Measurements from ENCODE around the gene HERC4.

DNA sequence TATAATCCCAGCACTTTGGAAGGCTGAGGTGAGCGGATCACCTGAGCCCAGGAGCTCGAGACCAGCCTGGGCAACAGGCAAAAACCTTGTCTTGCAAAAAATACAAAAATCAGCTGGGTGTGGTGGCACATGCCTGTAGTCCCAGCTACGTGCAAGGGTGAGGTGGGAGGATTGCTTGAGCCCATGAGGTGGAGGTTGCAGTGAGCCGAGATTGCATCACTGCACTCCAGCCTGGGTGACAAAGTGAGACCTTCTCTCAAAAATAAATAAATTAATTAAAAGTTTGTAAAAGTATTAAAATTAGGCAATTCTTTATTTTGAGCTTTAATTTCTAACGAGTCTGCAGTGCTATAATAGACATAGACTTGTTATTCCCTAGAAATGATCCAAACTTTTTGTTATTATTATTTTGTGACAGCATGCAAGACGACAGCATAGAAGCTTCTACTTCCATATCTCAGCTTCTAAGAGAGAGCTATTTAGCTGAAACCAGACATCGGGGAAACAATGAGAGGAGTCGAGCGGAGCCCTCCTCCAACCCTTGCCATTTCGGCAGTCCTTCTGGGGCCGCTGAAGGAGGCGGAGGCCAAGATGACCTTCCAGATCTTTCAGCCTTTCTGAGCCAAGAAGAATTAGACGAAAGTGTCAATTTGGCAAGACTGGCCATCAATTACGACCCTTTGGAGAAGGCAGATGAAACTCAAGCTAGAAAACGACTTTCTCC lies 46.1 kb upstream of the HERC4 start:
- TF ChIP-seq, protein P1, sequence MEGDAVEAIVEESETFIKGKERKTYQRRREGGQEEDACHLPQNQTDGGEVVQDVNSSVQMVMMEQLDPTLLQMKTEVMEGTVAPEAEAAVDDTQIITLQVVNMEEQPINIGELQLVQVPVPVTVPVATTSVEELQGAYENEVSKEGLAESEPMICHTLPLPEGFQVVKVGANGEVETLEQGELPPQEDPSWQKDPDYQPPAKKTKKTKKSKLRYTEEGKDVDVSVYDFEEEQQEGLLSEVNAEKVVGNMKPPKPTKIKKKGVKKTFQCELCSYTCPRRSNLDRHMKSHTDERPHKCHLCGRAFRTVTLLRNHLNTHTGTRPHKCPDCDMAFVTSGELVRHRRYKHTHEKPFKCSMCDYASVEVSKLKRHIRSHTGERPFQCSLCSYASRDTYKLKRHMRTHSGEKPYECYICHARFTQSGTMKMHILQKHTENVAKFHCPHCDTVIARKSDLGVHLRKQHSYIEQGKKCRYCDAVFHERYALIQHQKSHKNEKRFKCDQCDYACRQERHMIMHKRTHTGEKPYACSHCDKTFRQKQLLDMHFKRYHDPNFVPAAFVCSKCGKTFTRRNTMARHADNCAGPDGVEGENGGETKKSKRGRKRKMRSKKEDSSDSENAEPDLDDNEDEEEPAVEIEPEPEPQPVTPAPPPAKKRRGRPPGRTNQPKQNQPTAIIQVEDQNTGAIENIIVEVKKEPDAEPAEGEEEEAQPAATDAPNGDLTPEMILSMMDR (IDR thresholded peaks at IDR 0.05; ENCODE audit: poor library complexity, severe bottlenecking): no peak
- TF ChIP-seq EP300 (conservative IDR thresholded peaks at IDR 0.05; ENCODE audit: poor library complexity, severe bottlenecking) (no peak), EZH2 (IDR thresholded peaks at IDR 0.05; ENCODE audit: borderline replicate concordance, insufficient read depth, low read length, poor library complexity, severe bottlenecking) (no peak), POLR2AphosphoS5 (IDR thresholded peaks at IDR 0.05) (no peak), MXI1 (conservative IDR thresholded peaks at IDR 0.05; ENCODE audit: poor library complexity, severe bottlenecking) (no peak), TAF1 (IDR thresholded peaks at IDR 0.05; ENCODE audit: low read depth) (no peak), RAD21 (conservative IDR thresholded peaks at IDR 0.05) (no peak)
- TF ChIP-seq, protein P2, sequence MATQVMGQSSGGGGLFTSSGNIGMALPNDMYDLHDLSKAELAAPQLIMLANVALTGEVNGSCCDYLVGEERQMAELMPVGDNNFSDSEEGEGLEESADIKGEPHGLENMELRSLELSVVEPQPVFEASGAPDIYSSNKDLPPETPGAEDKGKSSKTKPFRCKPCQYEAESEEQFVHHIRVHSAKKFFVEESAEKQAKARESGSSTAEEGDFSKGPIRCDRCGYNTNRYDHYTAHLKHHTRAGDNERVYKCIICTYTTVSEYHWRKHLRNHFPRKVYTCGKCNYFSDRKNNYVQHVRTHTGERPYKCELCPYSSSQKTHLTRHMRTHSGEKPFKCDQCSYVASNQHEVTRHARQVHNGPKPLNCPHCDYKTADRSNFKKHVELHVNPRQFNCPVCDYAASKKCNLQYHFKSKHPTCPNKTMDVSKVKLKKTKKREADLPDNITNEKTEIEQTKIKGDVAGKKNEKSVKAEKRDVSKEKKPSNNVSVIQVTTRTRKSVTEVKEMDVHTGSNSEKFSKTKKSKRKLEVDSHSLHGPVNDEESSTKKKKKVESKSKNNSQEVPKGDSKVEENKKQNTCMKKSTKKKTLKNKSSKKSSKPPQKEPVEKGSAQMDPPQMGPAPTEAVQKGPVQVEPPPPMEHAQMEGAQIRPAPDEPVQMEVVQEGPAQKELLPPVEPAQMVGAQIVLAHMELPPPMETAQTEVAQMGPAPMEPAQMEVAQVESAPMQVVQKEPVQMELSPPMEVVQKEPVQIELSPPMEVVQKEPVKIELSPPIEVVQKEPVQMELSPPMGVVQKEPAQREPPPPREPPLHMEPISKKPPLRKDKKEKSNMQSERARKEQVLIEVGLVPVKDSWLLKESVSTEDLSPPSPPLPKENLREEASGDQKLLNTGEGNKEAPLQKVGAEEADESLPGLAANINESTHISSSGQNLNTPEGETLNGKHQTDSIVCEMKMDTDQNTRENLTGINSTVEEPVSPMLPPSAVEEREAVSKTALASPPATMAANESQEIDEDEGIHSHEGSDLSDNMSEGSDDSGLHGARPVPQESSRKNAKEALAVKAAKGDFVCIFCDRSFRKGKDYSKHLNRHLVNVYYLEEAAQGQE (IDR thresholded peaks at IDR 0.05; ENCODE audit: borderline replicate concordance): no peak
